ENCODE results near the gene PDE6G. TPM values are rescaled to one million over a fixed set of nuclear protein-coding genes. Genes with fewer than 3 reads are reported as not detected.

The PDE6G gene
- total and polyA plus RNA-seq, 2 of the 13 experiments (the other 11 are each of a cell fraction or from before 2014, with no cell fraction given): 1.4 to 6.7 TPM

DNA sequence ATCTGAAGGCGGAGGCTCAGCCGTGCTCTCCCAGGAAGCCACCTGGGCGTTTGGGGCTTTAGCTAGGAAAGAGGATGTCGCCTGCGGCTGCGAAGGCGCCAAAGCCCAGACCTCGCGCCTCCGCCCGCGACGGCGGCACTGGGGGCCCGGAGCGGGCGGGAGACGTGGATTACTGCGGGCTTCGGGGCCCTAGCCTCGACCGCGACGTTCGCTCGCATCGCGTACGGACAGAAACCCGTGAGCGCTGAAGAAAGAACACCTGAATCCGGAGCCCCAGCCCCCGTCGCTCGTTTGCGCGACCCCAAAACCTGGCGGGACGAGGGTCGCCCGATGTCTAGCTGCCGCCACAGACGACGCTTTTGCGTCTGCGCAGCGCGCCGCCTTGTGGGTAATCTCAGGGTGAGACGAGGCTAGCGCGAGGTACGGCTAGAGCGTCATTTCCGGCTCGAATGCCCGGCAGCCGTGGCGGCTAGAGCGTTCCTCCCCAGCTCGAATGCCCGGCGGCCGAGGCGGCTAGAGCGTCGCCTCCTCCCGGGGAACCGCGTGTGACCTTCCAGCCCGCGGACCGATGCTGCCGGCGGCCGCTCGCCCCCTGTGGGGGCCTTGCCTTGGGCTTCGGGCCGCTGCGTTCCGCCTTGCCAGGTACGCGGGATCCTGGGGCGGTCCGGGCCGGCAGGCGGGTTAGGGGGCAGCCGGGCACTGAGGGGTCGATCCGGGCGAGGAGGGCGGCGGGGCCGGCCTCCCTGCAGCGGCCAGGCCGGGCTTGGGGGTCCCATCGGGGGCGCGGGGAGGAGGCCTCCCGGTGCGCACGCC is 46.8 kb upstream of the PDE6G start, which contains the start of gene MRPL12 (continued):
- peak; percentile 79; the same call in 1 of the 2 replicates for TF ChIP-seq TOPORS (CRISPR knock-in tag; IDR thresholded peaks at IDR 0.05)
- TF ChIP-seq MTA1 (CRISPR knock-in tag; IDR thresholded peaks at IDR 0.05; ENCODE audit: borderline replicate concordance): peak; percentile 72; the same call in 1 of the 2 replicates
- TF ChIP-seq ZSCAN20 (CRISPR knock-in tag; IDR thresholded peaks at IDR 0.05; ENCODE audit: borderline replicate concordance): peak; percentile 92; the same call in 1 of the 2 replicates
- no peak for TF ChIP-seq CEBPB (IDR thresholded peaks at IDR 0.05; ENCODE audit: borderline replicate concordance, low read depth, low read length)
- peak; percentile 98 for TF ChIP-seq ZNF749 (CRISPR knock-in tag; IDR thresholded peaks at IDR 0.05; ENCODE audit: borderline replicate concordance)
- peak; percentile 51; the same call in 1 of the 2 replicates for TF ChIP-seq ZNF33B (CRISPR knock-in tag; IDR thresholded peaks at IDR 0.05)
- TF ChIP-seq FOXM1 (CRISPR knock-in tag; IDR thresholded peaks at IDR 0.05): peak; percentile 78; the same call in 1 of the 2 replicates
- 0 out of 2 replicates have a peak, but pooled peaks have one; percentile 31 for TF ChIP-seq ZNF44 (CRISPR knock-in tag; IDR thresholded peaks at IDR 0.05)
- no peak for TF ChIP-seq SRSF9 (IDR thresholded peaks at IDR 0.05; ENCODE audit: borderline replicate concordance, insufficient read depth, low read depth, low read length, poor library complexity, severe bottlenecking)
- peak; percentile 93 for TF ChIP-seq ZNF34 (CRISPR knock-in tag; IDR thresholded peaks at IDR 0.05; ENCODE audit: borderline replicate concordance)
- TF ChIP-seq ZFP37 (CRISPR knock-in tag; IDR thresholded peaks at IDR 0.05; ENCODE audit: borderline replicate concordance): 0 out of 2 replicates have a peak, but pooled peaks have one; percentile 34
- peak; percentile 91 for TF ChIP-seq PHF21A (CRISPR knock-in tag; IDR thresholded peaks at IDR 0.05)
- peak; percentile 93 for TF ChIP-seq POGZ (CRISPR knock-in tag; IDR thresholded peaks at IDR 0.05)
- TF ChIP-seq STAG1 (CRISPR knock-in tag; IDR thresholded peaks at IDR 0.05): peak; percentile 9; the same call in 1 of the 2 replicates
- TF ChIP-seq ZNF484 (CRISPR knock-in tag; IDR thresholded peaks at IDR 0.05; ENCODE audit: borderline replicate concordance, low read depth): no peak
- TF ChIP-seq, protein P1, sequence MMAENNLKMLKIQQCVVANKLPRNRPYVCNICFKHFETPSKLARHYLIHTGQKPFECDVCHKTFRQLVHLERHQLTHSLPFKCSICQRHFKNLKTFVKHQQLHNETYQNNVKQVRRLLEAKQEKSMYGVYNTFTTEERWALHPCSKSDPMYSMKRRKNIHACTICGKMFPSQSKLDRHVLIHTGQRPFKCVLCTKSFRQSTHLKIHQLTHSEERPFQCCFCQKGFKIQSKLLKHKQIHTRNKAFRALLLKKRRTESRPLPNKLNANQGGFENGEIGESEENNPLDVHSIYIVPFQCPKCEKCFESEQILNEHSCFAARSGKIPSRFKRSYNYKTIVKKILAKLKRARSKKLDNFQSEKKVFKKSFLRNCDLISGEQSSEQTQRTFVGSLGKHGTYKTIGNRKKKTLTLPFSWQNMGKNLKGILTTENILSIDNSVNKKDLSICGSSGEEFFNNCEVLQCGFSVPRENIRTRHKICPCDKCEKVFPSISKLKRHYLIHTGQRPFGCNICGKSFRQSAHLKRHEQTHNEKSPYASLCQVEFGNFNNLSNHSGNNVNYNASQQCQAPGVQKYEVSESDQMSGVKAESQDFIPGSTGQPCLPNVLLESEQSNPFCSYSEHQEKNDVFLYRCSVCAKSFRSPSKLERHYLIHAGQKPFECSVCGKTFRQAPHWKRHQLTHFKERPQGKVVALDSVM (CRISPR knock-in tag; IDR thresholded peaks at IDR 0.05): peak; percentile 27; the same call in 1 of the 2 replicates
- peak; percentile 74 for TF ChIP-seq ZNF891 (CRISPR knock-in tag; IDR thresholded peaks at IDR 0.05)
- TF ChIP-seq ZMYM2 (CRISPR knock-in tag; IDR thresholded peaks at IDR 0.05): no peak
- peak; percentile 76; the same call in 1 of the 2 replicates for TF ChIP-seq SIX1 (CRISPR knock-in tag; IDR thresholded peaks at IDR 0.05; ENCODE audit: borderline replicate concordance)
- TF ChIP-seq, protein P2, sequence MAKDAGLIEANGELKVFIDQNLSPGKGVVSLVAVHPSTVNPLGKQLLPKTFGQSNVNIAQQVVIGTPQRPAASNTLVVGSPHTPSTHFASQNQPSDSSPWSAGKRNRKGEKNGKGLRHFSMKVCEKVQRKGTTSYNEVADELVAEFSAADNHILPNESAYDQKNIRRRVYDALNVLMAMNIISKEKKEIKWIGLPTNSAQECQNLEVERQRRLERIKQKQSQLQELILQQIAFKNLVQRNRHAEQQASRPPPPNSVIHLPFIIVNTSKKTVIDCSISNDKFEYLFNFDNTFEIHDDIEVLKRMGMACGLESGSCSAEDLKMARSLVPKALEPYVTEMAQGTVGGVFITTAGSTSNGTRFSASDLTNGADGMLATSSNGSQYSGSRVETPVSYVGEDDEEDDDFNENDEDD (CRISPR knock-in tag; IDR thresholded peaks at IDR 0.05; ENCODE audit: borderline replicate concordance): peak; percentile 90
- peak; percentile 86 for TF ChIP-seq PITX1 (CRISPR knock-in tag; IDR thresholded peaks at IDR 0.05)
- TF ChIP-seq, protein P3, sequence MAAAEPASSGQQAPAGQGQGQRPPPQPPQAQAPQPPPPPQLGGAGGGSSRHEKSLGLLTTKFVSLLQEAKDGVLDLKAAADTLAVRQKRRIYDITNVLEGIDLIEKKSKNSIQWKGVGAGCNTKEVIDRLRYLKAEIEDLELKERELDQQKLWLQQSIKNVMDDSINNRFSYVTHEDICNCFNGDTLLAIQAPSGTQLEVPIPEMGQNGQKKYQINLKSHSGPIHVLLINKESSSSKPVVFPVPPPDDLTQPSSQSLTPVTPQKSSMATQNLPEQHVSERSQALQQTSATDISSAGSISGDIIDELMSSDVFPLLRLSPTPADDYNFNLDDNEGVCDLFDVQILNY (CRISPR knock-in tag; conservative IDR thresholded peaks at IDR 0.05): peak; percentile 60
- peak; percentile 88; the same call in 1 of the 2 replicates for TF ChIP-seq ZNF790 (CRISPR knock-in tag; IDR thresholded peaks at IDR 0.05; ENCODE audit: borderline replicate concordance)
